Measurements from ENCODE around the gene TGFBR2.

DNA sequence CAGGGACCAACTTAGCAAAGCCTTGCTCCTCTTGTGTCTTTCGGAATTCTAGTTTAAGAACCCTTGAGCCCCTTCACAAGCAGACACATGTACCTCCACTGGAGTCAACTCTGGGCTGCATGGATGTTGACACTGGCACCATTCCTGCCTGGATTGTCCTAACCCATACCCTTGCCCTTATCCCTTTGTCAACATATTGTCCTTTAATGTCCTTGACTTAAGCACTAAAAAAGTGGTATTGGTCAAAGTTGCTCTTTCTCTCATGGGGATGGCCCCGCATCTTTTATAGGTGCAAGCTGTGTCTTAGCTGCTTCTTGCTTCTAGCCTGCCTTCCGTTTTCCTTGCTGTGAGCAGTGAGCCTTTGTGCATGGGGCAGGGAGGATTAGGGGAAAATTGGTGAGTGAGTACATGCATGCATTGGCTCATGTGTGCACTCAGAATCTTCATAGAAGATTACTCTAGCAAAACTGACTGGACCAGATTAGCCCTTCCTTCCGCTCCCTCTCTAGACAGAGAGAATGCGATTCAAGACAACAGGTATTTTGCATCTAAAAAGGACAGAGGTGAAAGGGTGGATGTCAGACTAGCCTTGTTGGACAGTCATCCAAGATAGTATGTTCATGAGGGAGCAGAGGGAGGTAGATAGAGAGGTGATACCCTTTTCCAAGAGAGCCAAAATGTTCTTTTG is 42.4 kb downstream of the TGFBR2 start:
- TF ChIP-seq, protein P1, sequence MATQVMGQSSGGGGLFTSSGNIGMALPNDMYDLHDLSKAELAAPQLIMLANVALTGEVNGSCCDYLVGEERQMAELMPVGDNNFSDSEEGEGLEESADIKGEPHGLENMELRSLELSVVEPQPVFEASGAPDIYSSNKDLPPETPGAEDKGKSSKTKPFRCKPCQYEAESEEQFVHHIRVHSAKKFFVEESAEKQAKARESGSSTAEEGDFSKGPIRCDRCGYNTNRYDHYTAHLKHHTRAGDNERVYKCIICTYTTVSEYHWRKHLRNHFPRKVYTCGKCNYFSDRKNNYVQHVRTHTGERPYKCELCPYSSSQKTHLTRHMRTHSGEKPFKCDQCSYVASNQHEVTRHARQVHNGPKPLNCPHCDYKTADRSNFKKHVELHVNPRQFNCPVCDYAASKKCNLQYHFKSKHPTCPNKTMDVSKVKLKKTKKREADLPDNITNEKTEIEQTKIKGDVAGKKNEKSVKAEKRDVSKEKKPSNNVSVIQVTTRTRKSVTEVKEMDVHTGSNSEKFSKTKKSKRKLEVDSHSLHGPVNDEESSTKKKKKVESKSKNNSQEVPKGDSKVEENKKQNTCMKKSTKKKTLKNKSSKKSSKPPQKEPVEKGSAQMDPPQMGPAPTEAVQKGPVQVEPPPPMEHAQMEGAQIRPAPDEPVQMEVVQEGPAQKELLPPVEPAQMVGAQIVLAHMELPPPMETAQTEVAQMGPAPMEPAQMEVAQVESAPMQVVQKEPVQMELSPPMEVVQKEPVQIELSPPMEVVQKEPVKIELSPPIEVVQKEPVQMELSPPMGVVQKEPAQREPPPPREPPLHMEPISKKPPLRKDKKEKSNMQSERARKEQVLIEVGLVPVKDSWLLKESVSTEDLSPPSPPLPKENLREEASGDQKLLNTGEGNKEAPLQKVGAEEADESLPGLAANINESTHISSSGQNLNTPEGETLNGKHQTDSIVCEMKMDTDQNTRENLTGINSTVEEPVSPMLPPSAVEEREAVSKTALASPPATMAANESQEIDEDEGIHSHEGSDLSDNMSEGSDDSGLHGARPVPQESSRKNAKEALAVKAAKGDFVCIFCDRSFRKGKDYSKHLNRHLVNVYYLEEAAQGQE (IDR thresholded peaks at IDR 0.05), result no peak
- TF ChIP-seq, protein P2, sequence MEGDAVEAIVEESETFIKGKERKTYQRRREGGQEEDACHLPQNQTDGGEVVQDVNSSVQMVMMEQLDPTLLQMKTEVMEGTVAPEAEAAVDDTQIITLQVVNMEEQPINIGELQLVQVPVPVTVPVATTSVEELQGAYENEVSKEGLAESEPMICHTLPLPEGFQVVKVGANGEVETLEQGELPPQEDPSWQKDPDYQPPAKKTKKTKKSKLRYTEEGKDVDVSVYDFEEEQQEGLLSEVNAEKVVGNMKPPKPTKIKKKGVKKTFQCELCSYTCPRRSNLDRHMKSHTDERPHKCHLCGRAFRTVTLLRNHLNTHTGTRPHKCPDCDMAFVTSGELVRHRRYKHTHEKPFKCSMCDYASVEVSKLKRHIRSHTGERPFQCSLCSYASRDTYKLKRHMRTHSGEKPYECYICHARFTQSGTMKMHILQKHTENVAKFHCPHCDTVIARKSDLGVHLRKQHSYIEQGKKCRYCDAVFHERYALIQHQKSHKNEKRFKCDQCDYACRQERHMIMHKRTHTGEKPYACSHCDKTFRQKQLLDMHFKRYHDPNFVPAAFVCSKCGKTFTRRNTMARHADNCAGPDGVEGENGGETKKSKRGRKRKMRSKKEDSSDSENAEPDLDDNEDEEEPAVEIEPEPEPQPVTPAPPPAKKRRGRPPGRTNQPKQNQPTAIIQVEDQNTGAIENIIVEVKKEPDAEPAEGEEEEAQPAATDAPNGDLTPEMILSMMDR (IDR thresholded peaks at IDR 0.05; ENCODE audit: low read depth, low read length, missing input control), result no peak
- TF ChIP-seq JUND (IDR thresholded peaks at IDR 0.05) (peak in 1 of 2 donors; percentile 26), TAF1 (conservative IDR thresholded peaks at IDR 0.05) (no peak), EGR1 (IDR thresholded peaks at IDR 0.05; ENCODE audit: low read depth in 2 of 2) (no peak), GABPA (IDR thresholded peaks at IDR 0.05 in 1 of 2, conservative IDR thresholded peaks at IDR 0.05 in 1 of 2) (no peak), YY1 (IDR thresholded peaks at IDR 0.05) (no peak)
- TF ChIP-seq, protein P3, sequence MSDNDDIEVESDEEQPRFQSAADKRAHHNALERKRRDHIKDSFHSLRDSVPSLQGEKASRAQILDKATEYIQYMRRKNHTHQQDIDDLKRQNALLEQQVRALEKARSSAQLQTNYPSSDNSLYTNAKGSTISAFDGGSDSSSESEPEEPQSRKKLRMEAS (IDR thresholded peaks at IDR 0.05), result peak; percentile 46
